ENCODE results near the gene ABCB8. TPM values are rescaled to one million over a fixed set of nuclear protein-coding genes. Genes with fewer than 3 reads are reported as not detected.

ABCB8 gene
- total and polyA plus RNA-seq, 9 of the 15 experiments (the other 6 are each of a cell fraction or from before 2014, with no cell fraction given), result 7.6 to 106 (median 36.3) TPM

GRCh38 chr7:151028948-151029501, 775 bp downstream of the ABCB8 start (continued):
- no peak for TF ChIP-seq RREB1 (CRISPR knock-in tag; IDR thresholded peaks at IDR 0.05)
- peak; percentile 81; the same call in 1 of the 2 replicates for TF ChIP-seq BCOR (IDR thresholded peaks at IDR 0.05)
- no peak for TF ChIP-seq ZNF740 (CRISPR knock-in tag; IDR thresholded peaks at IDR 0.05)
- TF ChIP-seq ZNF740 (tag; IDR thresholded peaks at IDR 0.05), result peak in 1 of 2 experiments; percentile 35; a peak in 1 of 4 replicates
- TF ChIP-seq ZNF41 (CRISPR knock-in tag; conservative IDR thresholded peaks at IDR 0.05), result 0 out of 2 replicates have a peak, but pooled peaks have one; percentile 2
- peak; percentile 39; the same call in 1 of the 2 replicates for TF ChIP-seq ZNF407 (IDR thresholded peaks at IDR 0.05; ENCODE audit: low read depth)
- TF ChIP-seq BACH1 (tag; IDR thresholded peaks at IDR 0.05), result 0 out of 2 replicates have a peak, but pooled peaks have one; percentile 36
- TF ChIP-seq CBX2 (IDR thresholded peaks at IDR 0.05; ENCODE audit: insufficient read depth, low read length, poor library complexity, severe bottlenecking), result no peak

All from K562 (cell line).